HG03442 (cell line): ENCODE measurements around the gene PEMT.
"Not testable (repeated sequence)": the region's sequence is repeated elsewhere in the genome, so short reads cannot be mapped to it uniquely, and the experiment has no call there.

Experiments used
- ATAC-seq: cut with Tn5 transposase; IDR thresholded peaks from one replicate; pipeline ENCODE4 v1.9.1; 2021; ENCODE audit warnings: mild to moderate bottlenecking, moderate library complexity; ENCODE audit not compliant: unreplicated experiment

The PEMT gene

GRCh38 chr17:17493249-17493985, 98.1 kb downstream of the PEMT start:
- ATAC-seq, result no peak

- no peak for ATAC-seq
Observed at GRCh38 chr17:17492571-17492970, 98.9 kb downstream of the PEMT start.

- no peak for ATAC-seq
Observed at GRCh38 chr17:17492085-17492484, 99.4 kb downstream of the PEMT start.

- no peak for ATAC-seq
Observed at GRCh38 chr17:17491546-17491988, 99.9 kb downstream of the PEMT start.

DNA sequence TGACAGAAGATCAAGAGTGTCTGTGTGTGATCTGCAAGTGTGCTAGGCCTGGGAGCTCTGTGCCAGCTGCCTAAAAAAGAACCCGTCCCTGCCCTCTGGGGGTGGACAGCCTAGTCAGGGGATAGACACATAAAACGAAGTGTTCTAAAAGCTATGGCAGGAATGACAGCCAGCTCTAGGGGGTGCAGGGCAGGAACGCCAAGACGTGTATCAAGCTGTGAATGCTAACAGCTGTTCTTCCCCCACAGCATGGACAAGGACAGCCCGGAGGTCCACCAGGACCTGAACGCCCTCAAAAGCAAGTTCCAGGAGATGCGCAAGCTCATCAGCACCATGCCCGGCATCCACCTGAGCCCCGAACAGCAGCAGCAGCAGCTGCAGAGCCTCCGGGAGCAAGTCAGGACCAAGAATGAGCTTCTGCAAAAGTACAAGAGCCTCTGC, 100.5 kb downstream of the PEMT start:
- no peak for ATAC-seq

- no peak for ATAC-seq
Observed at GRCh38 chr17:17487998-17488397, 103.5 kb downstream of the PEMT start.

DNA sequence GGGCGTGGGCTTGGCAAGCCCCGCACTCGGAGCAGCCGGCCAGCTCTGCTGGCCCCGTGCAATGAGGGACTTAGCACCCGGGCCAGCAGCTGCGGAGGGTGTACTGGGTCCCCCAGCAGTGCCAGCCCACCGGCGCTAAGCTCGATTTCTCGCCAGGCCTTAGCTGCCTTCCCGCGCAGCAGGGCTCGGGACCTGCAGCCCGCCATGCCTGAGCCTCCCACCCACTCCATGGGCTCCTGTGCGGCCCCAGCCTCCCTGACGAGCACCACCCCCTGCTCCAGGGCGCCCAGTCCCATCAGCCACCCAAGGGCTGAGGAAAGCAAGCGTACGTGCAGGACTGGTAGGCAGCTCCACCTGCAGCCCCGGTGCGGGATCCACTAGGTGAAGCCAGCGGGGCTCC, 105.1 kb downstream of the PEMT start:
- ATAC-seq, result not testable (repeated sequence)

- no peak for ATAC-seq
Observed at GRCh38 chr17:17485420-17485819, 106.1 kb downstream of the PEMT start.

- no peak for ATAC-seq
Observed at GRCh38 chr17:17484451-17484899, 107.0 kb downstream of the PEMT start.

DNA sequence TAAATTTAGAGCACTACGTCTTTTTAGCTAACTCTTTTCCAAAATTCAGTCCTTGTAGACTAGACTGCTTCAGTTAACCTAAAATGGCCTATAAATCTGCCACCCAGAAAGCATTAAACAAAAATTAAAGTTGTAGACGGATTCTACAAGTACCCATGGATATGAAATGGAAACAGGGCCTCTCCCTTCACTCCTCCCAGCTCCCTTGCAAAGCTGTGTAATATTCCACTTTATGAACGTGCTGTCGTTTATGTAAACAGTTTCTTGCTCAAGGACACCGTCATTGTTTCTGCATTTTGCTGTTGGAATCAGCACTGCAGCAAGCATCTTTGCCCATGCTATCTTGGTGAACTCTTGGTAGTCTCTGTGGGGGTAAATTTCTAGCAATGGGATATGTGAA, 109.6 kb downstream of the PEMT start:
- ATAC-seq, result no peak

- ATAC-seq, result no peak
Observed at GRCh38 chr17:17480593-17481148, 110.8 kb downstream of the PEMT start.

DNA sequence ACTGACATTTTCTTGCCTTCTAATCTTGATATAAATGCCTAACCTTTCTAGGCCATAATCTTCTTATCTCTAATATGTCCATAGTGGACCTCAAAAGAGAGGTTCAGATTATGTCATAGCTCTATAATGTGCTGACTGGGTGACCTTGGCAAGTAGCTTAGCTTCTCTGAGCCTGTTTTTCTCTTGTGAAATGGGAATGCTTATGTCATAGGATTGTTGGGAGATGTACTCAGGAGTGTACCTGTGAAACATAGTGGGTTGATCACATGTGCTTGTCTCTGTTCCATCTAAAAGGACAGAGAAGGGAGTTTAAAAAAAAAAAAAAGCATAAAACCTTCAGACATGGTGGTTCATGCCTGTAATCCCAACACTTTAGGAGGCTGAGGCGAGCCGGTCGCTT, 112.3 kb downstream of the PEMT start:
- no peak for ATAC-seq

DNA sequence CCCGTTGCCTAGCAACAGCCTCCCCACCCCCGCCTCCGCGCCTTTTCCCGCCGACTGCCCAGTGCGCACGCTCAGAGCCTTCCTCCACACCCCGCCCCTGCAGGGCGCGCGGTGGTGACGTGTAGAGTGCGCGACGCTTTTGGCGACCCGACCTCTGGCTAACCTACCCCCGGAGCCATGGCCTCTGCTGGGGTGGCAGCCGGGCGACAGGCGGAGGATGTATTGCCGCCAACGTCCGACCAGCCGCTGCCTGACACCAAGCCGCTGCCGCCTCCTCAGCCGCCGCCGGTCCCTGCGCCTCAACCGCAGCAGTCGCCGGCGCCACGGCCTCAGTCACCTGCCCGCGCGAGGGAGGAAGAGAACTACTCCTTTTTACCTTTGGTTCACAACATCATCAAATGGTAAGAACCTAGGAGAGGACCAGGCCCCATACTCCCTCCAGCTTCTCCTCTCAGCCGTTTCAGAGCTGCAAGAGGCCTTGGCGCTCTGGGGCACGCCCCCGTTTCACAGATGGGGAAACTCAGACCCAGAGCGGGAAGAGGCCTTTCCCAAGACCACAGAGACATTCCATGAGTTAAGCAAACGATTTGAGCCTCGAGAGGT, 114.5 kb downstream of the PEMT start, which contains the start of gene MED9:
MED9 (plus strand) TSS at position 136 of the 603 bp plus-strand sequence; CDS start at position 178, 42 bp downstream.
- peak; percentile 79 for ATAC-seq

- no peak for ATAC-seq
Observed at GRCh38 chr17:17474341-17474740, 117.2 kb downstream of the PEMT start.

DNA sequence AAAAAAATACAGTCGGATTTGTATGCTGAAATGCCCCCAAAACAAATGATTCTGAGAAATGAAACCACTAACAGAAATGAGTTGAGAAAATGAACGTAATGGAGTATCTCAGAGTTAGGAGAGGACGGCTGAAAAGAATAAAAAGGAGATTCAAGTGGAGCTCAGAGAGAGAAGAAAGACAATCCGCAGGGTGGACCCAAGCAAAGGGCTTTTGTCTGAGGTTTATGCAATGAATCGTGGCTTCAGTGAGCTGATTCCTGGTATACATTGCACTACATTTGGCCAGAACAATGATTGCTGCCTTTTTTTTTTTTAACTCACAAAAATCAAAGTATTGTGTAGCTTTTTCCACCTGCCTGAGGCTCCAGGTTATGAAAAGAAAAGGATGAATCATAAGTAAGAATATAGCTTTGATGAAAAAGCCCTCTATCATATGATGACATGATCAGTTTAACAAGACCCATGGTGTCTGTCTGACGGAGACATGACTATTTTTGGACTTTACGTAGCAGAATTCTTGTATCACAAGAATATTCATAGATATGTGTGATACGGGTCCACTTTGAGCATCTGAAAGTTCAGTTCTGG, 119.1 kb downstream of the PEMT start:
- ATAC-seq, result no peak

- no peak for ATAC-seq
Observed at GRCh38 chr17:17469996-17470395, 121.5 kb downstream of the PEMT start.

DNA sequence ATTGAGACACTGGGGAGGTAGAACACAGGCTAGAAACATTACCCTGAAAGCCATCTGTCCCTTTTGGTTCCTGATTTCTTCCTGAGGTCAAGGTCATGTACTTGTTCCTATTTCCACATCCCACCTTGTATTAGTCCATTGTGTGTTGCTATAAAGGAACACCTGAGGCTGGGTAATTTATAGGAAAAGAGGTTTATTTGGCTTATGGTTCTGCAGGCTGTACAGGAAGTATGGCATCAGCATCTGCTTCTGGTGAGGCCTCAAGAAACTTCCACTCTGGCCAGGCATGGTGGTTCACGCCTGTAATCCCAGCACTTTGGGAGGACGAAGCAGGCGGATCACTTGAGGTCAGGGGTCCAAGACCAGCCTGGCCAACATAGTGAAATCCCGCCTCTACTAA, 122.2 kb downstream of the PEMT start:
- ATAC-seq, result no peak

DNA sequence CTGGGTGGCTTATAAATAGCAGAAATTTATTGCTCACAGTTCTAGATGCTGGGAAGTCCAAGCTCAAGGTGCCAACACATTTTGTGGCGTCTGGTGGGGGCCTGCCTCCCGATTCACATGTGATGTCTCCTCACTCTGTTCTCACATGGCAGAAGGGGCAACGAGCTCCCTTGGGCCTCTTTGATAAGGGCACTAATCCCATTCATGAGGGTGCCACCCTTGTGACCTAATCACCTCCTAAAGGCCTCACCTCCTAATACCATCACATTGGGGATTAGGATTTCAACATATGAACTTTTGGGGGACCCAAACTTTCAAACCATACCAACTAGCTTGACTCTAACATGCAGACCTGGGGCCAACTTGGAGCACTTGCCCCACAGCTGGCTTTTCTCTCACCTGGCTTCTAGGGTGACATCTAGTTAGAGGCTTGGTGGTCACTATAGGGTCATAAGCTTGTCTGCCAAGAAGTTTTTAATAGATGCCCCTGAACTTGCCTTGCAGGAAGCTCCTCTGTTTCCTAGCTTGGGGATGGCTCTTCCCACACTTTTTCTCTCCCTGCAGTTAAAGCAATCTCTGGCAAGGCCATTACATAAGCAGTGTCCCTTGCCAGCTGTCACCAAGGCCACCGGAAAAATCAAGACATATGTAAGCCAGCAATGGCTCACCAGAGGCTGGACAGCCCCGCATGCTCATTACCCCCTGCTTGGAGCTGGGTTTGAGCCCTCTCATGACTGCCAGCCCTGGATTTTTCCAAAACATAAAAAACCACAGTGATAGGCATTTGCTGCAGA, 123.1 kb downstream of the PEMT start:
- no peak for ATAC-seq

DNA sequence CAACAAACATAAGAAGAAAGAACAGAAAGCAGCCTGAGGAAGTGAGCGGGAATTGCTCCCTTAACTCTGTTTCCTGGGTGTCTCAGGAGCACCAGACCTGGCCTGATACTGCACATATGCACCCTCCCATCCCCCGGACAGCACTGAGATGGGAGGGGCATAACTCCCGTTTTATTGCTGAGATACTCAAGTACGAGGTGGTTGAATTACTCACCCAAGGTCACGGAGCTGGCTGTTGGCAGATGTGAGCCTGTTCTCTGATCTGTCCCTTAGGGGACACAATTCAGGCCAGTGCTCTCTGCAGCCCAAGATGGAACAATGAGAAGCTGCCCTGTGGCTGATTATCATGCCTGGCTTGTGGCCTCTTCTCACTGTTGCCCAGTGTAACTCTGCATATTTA, 123.8 kb downstream of the PEMT start:
- ATAC-seq, result no peak

DNA sequence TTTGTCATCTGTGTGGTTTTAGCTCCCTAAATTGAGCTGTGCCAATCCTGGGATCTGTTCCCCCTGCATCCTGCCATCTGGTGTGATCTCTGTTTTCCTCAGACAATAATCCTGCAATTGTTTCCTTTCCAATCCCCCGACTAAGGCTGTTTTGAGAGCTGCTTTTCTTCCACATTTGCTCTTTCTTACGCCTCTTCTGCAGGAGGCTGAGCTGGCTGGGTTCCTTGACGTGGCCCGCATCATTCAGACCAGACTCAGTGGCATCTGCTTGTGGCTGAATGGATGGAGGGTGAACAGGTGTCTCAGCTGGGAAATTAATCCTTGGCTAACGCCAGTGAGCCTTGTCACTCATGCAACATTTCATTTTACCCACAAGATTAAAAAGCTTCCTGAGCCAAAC, 124.5 kb downstream of the PEMT start:
- no peak for ATAC-seq

- no peak for ATAC-seq
Observed at GRCh38 chr17:17466511-17466910, 125.0 kb downstream of the PEMT start.
